ENCODE results near the gene GNAL.

DNA sequence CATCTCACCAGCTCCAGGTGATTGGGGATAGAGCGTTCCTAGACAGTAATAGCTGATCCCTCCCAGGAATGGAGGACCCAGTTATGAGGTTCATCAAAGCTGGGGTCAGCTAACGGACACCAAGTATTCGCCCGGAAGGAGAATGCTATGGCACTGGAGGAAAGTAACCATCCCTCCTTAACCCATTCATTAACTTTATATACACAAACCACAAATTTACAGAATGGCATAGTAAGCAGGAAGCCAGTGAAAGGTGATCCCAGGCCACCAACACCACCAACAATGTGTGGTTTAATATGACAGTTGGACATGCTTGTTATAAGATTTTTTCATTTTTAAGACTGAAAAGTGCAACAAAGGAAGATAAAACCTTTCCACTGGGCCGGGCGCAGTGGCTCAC, 106.9 kb downstream of the GNAL start:
- no peak for TF ChIP-seq POLR2A (IDR thresholded peaks at IDR 0.05; ENCODE audit: extremely low read depth, insufficient read length)
- TF ChIP-seq, protein P1, sequence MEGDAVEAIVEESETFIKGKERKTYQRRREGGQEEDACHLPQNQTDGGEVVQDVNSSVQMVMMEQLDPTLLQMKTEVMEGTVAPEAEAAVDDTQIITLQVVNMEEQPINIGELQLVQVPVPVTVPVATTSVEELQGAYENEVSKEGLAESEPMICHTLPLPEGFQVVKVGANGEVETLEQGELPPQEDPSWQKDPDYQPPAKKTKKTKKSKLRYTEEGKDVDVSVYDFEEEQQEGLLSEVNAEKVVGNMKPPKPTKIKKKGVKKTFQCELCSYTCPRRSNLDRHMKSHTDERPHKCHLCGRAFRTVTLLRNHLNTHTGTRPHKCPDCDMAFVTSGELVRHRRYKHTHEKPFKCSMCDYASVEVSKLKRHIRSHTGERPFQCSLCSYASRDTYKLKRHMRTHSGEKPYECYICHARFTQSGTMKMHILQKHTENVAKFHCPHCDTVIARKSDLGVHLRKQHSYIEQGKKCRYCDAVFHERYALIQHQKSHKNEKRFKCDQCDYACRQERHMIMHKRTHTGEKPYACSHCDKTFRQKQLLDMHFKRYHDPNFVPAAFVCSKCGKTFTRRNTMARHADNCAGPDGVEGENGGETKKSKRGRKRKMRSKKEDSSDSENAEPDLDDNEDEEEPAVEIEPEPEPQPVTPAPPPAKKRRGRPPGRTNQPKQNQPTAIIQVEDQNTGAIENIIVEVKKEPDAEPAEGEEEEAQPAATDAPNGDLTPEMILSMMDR (IDR thresholded peaks at IDR 0.05; ENCODE audit: low read depth, low read length) = no peak

Data from NB4 (cell line).